ENCODE data around the gene CFAP100.

Gene CFAP100

DNA sequence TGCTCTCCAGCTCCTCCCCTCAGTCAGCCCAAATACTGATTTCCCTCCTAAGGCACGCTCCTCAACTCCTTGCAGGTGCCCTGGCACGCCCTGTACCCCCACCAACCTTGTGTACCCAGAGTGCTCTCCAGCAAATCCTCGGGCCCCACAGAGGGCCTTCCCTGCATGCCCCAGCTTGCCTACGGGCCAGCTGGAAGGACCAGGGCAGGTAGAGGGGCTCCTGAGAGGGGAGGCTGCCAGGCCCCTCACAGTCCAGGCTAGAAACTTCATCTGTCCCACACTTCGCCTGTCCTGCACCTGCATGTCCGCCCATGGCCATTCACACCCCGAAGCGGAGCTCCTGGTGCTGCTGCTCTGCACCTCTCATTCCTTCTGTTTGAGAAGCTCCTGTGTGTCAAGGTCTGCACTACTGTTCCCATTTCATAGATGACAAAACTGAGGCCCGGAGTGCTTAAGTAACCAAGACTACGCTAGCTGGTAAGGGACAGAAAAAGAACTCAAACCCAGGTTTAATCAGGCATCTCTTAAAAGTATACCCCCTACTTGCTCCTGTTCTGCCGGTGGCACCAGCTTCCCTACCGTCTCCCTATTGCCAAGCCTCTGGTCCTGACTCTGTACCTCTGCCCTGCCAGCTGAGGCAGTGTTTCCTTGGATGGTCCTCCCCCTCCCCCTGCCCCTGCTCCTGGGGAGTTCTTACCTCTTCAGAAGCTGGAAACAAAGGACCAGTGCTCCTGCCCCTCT lies 45.4 kb downstream of the CFAP100 start:
- TF ChIP-seq EP300 (IDR thresholded peaks at IDR 0.05; ENCODE audit: borderline replicate concordance), result no peak

GRCh38 chr3:126440709-126440995 lies 45.9 kb downstream of the CFAP100 start:
- TF ChIP-seq TEAD4 (IDR thresholded peaks at IDR 0.05), result no peak
- no peak for TF ChIP-seq FOXM1 (IDR thresholded peaks at IDR 0.05; ENCODE audit: borderline replicate concordance, low read depth)
- TF ChIP-seq TCF12 (IDR thresholded peaks at IDR 0.05; ENCODE audit: low read depth), result no peak
- no peak for TF ChIP-seq NFIC (IDR thresholded peaks at IDR 0.05)
- TF ChIP-seq MAX (IDR thresholded peaks at IDR 0.05), result no peak
- TF ChIP-seq TAF1 (IDR thresholded peaks at IDR 0.05; ENCODE audit: low read depth), result no peak
- TF ChIP-seq, protein P1, sequence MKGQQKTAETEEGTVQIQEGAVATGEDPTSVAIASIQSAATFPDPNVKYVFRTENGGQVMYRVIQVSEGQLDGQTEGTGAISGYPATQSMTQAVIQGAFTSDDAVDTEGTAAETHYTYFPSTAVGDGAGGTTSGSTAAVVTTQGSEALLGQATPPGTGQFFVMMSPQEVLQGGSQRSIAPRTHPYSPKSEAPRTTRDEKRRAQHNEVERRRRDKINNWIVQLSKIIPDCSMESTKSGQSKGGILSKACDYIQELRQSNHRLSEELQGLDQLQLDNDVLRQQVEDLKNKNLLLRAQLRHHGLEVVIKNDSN (IDR thresholded peaks at IDR 0.05), result no peak
- TF ChIP-seq EP300 (IDR thresholded peaks at IDR 0.05; ENCODE audit: borderline replicate concordance), result no peak
- TF ChIP-seq RAD21 (IDR thresholded peaks at IDR 0.05; ENCODE audit: low read depth), result no peak
- no peak for TF ChIP-seq ZBTB7A (IDR thresholded peaks at IDR 0.05; ENCODE audit: low read depth)
- no peak for TF ChIP-seq REST (IDR thresholded peaks at IDR 0.05; ENCODE audit: low read depth)
- no peak for TF ChIP-seq YY1 (IDR thresholded peaks at IDR 0.05; ENCODE audit: low read depth)
- no peak for TF ChIP-seq EGR1 (IDR thresholded peaks at IDR 0.05)
- no peak for TF ChIP-seq CEBPB (IDR thresholded peaks at IDR 0.05)
- no peak for TF ChIP-seq CREB1 (IDR thresholded peaks at IDR 0.05; ENCODE audit: low read depth)

GRCh38 chr3:126441256-126441880 lies 46.7 kb downstream of the CFAP100 start:
- TF ChIP-seq TCF12 (IDR thresholded peaks at IDR 0.05; ENCODE audit: low read depth), result no peak
- no peak for TF ChIP-seq REST (IDR thresholded peaks at IDR 0.05; ENCODE audit: low read depth)
- TF ChIP-seq NFIC (IDR thresholded peaks at IDR 0.05), result no peak
- no peak for TF ChIP-seq TAF1 (IDR thresholded peaks at IDR 0.05; ENCODE audit: low read depth)

GRCh38 chr3:126442094-126442855 lies 47.6 kb downstream of the CFAP100 start:
- TF ChIP-seq CEBPB (IDR thresholded peaks at IDR 0.05), result no peak
- TF ChIP-seq RAD21 (IDR thresholded peaks at IDR 0.05; ENCODE audit: low read depth), result no peak
- no peak for TF ChIP-seq TAF1 (IDR thresholded peaks at IDR 0.05; ENCODE audit: low read depth)
- TF ChIP-seq, protein P1 (IDR thresholded peaks at IDR 0.05), result no peak
- no peak for TF ChIP-seq FOXM1 (IDR thresholded peaks at IDR 0.05; ENCODE audit: borderline replicate concordance, low read depth)
- no peak for TF ChIP-seq TEAD4 (IDR thresholded peaks at IDR 0.05)
- TF ChIP-seq ZBTB7A (IDR thresholded peaks at IDR 0.05; ENCODE audit: low read depth), result no peak
- TF ChIP-seq REST (IDR thresholded peaks at IDR 0.05; ENCODE audit: low read depth), result no peak
- TF ChIP-seq EP300 (IDR thresholded peaks at IDR 0.05; ENCODE audit: borderline replicate concordance), result no peak
- no peak for TF ChIP-seq YY1 (IDR thresholded peaks at IDR 0.05; ENCODE audit: low read depth)
- TF ChIP-seq TCF12 (IDR thresholded peaks at IDR 0.05; ENCODE audit: low read depth), result no peak
- no peak for TF ChIP-seq NFIC (IDR thresholded peaks at IDR 0.05)

All from Ishikawa (cell line).